Skin of body (tissue), 2 donors: Measurements from ENCODE around the gene GTF2IRD1. TPM values are rescaled to one million over a fixed set of nuclear protein-coding genes. Genes with fewer than 3 reads are reported as not detected.

Experiments
- DNase-seq: peaks from one replicate; lab custom pipeline; 2025; lab: John Stamatoyannopoulos, UW
- total RNA-seq: library from RNA; depleted of rRNA; stranded (reverse); fragments of >200 nt; gene quantifications from one replicate; pipeline ENCODE4 v1.2.3, GENCODE V29; 2014

The GTF2IRD1 gene
- total RNA-seq, 1 donor from 2014 or later, result 18.1 TPM

DNA sequence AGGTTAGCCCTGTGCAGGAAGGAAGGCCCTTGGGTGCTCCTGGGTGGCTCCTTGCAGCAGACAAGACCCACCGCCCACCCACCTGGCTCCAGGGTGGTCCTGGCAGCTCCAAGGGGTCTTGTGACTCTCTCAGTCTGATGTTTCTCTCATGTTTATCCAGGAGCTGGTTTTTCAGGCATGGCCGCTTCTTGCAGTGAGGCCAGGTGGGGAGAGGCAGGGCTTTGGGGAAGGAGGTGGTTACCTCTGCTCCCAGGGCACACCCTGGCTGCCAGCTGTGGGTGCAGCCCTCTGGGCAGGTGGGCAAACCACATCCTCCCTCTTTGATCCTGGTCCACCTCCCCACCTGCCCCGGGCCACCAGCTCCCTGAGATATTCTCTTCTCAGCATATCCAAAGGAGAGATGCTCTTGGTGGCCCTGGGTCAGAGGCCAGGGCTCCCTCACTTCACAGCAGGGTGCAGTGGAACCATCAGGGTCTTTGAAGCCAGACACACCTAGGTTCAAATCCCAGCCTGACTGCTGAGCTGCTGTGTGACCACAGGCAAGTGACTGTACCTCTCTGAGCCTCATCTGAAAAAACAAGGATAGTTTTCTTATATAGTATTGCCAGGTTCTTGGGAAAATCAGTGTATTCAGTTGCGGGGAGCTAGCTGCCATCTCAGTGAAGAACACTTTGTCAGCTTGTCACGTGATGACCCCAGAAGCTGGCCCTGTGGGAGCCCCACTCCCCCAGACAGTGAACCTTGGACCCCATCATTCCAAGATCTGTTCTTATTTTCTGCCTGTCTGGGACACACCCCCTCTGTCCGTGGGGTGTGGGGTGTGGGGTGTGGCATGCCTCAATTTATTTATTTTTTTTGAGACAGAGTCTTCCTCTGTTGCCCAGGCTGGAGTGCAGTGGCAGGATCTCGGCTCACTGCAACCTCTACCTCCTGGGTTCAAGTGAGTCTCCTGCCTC lies 11.5 kb downstream of the GTF2IRD1 start:
- DNase-seq, result no peak

DNA sequence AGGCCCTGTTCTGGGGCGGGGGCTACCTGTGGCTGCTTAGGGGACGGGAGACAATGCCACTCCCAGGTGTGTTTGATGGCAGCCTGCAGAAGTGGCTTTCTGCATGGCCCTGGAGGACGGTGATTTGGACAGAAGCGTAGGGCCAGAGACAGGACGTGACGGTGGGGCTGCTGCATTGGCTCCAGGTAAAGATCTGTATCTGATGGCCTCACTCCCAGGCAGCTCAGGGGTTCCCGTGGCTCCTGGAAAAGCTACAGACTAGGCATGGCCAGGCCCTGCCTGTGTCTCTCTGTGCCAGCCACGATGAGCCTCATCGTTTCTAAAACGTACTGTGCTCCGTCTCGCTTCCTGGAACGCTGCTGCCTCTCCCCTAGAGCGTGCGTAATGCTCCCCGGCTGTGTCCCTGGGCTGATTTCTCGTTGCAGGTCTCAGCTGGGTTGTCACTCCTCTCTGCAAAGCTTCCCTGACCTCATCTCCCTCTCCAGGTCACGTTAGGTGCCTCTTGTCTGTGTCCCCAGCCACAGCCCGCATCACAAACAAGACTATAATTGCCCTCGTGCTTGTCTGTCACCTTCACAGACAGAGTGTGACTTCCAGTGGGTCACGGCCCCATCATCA lies 12.6 kb downstream of the GTF2IRD1 start:
- DNase-seq, result no peak

DNA sequence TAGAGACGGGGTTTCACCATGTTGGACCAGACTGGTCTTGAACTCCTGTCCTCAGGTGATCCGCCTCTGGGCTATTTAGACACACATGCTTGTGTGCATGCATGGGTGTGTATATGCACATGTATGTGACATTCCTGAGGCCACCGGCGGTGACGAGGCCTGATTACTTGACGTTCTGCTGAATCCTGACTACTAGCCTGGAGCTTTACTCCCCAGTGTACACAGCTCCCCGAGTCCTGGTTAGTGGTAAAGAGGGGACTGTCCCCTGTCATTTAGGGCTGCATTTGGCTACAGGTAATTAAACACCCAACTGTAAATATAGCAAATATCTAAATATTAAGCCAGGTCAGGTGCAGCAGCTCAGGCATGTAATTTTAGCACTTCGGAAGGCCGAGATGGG lies 14.2 kb downstream of the GTF2IRD1 start:
- DNase-seq, result no peak

DNA sequence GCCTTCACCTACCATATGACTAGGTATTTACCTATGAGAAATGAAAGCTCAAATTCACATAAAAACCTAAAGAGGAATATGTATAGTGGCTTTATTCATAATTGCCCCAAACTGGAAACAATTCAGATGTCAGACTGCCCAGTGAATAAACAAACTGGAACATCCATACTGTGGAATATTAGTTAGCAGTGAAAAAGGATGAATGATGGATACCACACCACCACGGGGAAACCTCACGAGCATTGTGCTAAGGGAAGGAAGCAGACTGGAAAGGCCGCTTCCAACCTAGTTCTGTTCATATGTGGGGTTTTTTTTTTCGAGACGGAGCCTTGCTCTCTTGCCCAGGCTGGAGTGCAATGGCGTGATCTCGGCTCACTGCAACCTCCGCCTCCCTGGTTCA lies 16.8 kb downstream of the GTF2IRD1 start:
- DNase-seq, result no peak

DNA sequence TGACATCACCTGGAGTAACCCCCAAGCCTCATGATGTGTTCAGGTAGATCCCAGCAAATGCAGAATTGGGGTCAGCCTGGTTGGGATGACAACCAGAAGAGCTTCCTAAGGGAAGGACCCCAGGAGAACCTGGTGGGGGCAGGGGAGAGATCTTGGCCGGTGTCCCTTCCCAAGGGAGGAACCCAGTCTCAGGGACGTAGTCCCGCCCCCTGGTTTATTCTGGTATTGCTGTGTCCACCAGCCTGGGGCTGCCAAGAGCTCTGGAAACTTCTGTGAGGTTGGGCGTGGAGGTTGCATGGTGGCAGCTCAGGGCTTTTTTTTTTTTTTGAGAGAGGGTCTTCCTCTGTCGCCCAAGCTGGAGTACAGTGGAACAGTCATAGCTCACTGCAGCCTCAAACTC lies 19.4 kb downstream of the GTF2IRD1 start:
- no peak for DNase-seq

DNA sequence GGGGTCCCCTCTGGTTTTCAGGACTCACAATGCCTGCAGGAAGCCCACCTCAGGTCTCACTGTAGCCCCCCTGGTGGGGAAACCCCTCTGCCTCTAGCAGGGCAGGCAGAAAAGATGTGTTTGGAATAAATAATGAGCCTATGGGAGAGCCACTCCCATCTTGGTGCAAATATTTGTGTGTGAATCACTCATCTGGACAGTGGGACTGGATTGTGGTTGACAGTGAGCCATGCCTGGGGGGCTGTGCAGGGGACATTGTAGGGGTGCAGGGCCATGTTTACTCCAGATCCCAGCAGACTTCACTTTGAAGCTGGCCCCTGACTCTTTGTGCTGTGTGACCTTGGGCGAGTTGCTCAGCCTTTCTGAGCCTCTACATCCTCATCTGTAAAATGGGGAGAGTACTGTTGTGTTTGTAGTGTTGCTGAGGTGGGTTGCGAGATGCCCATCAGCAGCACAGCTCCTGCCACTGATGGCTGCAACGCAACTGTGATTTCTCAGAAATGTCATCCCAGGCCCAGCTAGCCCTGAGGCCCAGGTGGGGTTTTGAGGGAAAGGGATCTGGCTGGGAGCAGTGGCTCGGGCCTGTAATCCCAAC lies 20.7 kb downstream of the GTF2IRD1 start:
- DNase-seq, result no peak

DNA sequence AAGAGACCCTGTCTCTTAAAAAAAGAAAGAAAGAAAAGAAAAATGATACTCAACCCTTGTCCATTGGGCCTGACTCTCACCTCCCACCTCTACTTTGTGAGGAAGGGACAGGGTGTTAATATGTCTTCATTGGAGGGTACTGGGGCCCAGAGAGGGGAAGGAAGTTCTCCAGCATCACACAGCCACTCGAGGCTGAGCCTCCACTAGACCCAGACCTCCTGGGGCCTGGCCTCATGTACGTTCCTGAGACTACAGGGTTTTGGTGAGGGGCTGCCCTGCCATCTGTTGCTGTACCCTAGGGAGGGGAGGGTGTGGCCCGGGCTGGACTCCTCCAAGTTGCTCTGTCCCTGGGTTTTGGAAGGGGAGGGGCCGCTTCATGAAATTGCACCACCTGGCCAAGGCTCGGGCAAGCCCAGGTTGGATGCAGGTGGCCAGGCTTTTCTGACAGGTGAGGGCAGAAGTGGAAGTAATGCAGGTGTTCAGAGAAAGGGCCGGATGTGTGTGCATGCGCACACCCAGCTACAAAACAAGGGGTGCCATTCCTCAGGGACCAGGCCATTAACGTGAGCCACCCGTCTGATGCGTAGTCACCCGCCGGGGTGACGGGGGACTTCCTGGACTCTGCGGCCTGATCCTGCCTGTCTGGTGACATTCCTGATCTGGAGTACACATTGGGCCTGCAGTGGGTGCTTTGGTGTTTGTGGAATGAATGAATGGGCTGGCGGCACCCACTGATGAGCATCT lies 21.7 kb downstream of the GTF2IRD1 start:
- DNase-seq, result no peak

DNA sequence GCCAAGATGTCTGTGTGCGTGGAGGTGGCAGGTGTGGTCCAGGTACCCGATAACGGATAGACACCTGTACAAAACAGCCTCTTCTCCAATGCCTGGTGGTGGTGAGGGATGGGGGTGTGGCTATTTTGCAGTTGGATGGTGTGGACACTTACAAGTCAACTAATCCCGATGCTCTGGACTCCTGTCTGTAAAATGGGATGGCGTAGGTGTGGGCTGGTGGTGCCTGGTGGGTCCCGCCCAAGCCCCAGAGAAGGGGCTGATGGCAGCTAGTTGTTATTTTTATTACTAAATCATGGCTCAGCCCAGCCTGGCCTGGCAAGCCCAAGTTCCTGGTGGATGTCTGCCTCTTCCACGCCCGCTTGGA lies 22.3 kb downstream of the GTF2IRD1 start:
- DNase-seq, result no peak

DNA sequence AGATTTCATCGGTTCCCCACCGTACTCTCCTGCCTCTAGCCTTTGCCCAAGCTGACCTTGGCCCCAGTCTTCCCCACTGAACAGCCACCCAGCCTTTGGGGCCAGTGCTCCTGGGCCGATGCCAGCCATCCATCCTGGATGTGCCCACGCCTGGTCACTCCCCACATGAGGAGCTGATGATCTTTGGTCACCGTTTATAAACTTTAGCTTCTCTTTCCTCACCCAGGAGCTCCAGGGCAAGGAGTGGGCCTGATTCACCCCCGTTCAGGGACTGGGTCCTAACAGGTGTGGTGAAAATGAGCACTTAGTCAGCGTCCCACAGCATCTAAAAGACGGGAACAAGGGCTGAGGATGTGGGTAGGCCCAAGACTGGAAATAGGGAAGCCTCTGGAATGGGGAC lies 22.9 kb downstream of the GTF2IRD1 start:
- no peak for DNase-seq

DNA sequence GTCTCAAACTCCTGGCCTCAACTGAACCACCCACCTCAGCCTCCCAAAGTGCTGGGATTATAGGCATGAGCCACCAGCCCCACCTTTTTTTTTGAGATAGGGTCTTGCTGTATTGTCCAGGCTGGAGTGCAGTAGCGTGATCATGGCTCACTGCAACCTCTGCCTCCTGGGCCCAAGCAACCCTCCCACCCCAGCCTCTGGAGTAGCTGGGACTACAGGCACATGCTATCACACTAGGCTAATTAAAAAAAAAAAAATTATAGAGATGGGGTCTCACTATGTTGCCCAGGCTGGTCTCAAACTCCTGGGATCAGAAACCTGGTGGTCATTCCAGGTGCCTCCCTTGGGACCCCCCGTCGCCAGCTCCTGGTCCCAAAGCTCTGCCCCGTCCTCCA lies 25.0 kb downstream of the GTF2IRD1 start:
- DNase-seq, result no peak

DNA sequence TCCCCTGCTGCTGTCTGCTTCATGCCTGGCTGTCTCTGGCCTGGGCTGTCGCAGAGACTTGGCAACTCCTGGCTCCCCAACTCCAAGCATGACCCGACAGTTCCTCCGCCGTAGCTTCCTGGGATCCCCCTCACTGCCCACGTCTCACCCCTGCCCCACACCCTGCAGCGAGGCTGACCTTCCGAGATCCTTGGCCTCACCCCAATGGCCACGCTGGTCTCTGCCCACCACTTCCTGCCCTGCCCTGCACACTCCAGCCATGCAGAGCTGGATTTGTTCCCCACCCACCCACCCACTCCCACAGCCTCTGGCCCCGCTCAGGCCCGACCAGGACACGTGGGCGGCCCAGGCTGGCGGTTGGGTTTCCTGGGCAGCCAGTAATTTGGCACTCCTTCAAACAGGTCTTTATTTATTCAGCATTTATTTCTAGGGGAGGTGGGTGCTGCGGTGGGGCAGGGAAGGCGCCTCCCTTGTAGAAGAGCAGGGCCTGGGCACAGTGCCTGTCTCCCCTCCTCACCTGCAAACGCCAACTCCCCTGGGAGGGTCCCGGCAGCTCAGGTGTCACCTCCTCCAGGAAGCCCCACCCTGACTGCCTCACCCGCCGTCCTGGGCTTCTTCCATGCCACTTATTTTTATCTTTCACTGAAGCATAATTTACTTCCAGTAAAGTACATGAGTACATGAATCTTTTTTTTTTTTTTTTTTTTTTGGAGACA lies 25.5 kb downstream of the GTF2IRD1 start:
- DNase-seq, result no peak

DNA sequence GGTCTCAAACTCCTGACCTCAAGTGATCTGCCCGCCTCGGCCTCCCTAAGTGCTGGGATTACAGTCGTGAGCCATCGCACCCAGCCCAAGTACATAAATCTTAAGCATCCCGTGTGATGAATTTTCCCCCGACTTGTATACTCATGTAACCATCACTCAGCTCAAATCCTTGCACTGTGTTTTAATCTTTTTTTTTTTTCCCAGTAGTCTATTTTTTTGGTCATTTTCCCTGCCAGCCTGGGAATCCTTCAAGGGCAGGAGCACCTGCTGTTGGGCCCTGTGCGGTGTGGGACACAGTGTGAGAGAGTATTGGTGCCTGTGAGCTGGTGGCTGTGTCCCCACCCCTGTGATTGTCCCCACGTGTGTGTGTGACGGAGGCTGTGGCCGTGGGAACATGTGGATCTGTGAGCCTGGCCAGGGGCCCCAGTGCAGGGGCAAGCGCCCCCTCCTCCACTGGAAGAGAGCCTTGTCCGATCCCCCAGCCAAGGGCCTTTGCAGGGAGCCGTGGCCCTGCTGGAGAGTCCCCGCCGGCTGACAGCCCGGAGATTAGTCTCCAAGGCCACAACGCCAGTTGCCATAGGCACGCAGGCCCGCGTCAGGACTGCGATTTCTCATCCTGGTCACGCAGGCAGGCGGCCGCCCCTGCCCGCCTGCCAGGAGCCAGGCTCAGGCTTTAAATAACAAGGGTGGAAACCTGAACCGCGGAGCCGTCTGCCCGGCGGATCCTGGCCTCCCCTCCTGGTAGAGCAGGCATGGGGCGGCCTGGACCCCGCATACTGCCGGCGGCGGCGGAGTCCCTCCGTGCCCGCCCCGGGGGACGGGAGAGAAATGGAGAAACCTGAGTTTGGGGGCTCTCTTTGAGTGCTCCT lies 26.5 kb downstream of the GTF2IRD1 start:
- peak; percentile 58 for DNase-seq

DNA sequence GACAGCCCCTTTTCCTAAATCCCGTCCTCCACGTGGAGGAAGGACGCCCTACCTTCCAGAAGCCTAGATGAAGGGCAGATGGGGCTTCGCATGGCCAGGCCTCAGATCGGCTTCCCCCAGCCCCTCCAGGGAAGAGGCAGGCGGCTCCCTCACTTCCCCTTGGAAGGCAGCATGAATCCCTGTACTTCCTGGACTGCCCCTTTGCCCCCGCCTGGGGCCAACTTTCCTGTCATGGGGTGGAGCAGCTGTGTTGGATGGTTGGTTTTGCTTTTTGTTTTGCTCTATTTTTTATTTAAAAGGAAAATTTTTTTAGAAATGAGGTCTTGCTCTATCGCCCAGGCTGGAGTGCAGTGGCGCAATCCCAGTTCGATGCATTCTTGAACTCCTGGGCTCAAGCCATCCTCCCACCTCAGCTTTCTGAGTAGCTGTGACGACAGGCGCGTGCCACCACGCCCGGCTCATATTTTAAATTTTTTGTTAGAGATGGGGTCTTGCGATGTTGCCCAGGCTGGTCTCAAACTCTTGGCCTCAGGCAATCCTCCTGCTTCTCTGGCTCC lies 27.2 kb downstream of the GTF2IRD1 start:
- no peak for DNase-seq

DNA sequence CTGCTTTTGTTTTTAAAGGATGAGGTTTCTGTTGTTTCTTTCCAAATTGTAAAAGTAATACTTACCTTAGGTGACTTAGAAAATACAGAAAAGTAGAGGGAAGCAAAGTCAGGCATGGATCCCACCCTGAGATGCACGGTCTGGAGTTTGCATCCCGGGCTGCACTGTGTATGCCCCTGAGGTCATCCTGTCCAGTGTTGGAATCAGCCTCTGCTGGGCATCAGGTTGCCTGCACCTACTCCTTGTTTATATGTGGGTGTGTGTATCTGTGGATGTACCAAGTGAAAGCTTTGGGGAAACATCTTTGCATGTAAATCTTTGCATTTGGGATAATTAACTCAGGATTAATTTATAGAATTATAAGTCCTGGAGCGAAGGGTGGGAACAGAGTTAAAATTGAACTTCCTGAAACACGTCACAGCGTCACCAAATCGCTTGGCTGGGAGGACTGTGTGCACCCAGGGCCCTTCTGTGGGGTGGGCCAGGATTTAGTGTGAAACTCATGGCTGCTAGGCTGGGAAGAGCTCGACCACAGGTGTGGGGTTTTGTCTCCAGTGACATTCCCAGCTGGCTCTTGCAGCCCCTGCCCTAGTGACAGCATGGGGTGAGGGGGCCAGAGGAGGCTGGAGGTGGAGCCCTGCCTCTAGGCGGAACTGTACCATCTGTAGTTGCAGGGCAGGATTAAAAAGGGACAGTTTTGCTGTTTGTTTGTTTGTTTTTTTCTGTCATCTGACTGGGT lies 27.9 kb downstream of the GTF2IRD1 start:
- no peak for DNase-seq

DNA sequence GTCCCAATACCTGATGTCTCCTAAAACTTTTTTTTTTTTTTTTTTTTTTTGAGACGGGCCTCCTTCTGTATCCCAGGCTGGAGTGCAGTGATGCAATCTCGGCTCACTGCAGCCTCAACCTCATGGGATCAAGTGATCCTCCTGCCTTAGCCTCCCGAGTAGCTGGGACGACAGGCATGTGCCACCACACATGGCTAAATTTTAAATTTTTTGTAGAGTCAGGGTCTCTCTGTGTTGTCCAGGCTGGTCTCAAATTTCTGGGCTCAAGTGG lies 28.4 kb downstream of the GTF2IRD1 start:
- no peak for DNase-seq

DNA sequence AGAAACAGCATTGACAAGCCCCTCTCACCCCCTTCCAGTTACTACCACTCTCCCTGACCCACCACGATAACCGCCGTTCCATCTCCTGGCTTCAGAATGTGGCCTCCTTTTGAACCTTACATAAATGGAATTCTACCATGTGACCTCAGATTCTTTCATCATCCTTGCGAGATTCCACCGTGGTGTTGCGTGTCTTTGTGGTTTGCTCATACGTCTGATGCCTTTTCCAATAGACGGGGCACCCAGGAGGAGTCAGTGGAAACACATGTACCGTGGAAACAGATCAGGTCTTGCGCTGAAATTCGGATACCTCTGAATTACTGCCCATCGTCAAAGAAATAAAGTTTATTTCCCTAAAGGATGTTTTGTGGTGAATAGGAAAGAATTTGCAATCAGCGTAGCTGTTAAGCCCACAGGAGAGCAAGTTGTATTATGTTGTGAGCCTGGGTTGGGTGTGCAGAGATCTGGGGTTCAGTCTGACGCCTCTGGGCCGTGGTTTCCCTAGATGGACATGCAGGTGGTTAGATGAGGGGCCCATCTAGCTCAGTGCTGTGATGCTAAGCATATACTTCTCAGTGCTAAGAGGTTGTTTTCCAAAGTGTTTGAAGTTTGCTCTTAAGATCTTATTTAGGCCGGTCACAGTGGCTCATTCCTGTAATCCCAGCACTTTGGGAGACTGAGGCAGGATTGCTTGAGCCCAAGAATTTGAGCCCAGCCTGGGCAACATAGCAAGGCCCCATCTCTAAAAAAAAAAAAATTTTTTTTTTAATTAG lies 29.1 kb downstream of the GTF2IRD1 start:
- no peak for DNase-seq

DNA sequence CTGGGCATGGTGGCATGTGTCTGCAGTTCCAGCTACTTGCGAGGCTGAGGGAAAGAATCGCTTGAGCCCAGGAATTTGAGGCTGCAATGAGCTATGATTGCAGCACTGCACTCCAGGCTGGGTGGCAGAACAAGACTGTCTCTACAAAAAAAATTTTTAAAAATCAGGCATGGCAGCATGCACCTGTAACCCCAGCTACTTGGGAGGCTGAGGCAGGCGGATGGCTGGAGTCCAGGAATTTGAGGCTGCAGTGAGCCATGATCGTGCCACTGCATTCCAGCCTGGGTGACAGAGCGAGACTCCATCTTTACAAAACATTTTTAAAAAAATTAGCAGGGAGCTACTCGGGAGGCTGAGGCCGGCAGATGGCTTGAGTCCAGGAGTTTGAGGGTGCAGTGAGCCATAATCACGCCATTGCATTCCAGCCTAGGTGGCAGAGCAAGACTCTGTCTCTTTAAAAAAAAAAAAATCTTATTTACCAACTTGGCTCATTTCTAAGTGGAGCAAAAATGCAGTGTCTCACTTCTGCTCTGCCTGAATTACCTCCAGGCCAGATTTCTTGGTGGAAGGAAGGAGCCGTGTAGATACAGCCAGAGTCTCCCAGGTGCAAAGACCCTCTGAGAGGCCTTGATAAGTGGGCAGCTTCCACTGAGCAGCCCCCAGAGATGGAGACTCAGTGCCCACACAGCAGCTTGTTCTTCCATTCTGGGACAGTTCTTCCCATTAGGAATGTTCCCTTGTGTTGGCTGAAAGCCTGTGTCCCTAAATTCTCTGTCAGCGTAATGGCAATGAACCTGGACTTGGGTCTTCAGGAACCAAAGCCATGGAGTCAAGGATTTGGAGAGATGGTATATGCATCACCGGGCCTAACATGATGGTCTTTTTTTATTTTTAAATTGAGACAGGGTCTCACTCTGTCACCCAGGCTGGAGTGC lies 30.0 kb downstream of the GTF2IRD1 start:
- no peak for DNase-seq

DNA sequence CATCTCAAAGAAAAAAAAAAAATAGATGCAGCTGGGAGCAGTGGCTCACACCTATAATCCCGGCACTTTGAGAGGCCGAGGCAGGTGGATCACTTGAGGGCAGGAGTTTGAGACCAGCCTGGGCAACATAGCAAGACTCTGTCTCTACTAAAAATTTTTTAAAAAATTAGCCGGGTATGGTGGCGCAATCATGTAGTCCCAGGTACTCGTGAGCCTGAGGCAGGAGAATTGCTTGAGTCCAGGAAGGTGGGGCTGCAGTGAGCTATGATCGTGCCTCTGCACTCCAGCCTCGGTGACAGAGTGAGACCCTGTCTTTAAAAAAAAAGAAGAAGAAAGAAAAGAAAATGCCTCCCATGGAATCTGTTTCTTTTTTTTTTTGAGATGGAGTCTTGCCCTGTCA lies 31.9 kb downstream of the GTF2IRD1 start:
- DNase-seq, result no peak
